ENCODE measurements around the gene EMC1. TPM values are rescaled to one million over a fixed set of nuclear protein-coding genes. Genes with fewer than 3 reads are reported as not detected.
"Not testable (repeated sequence)": the region's sequence is repeated elsewhere in the genome, so short reads cannot be mapped to it uniquely, and the experiment has no call there.

EMC1 gene
- total and polyA plus RNA-seq, 2 donors (not counting 3 experiments of a cell fraction or from before 2014, with no cell fraction given), result 77.5 to 164 TPM

DNA sequence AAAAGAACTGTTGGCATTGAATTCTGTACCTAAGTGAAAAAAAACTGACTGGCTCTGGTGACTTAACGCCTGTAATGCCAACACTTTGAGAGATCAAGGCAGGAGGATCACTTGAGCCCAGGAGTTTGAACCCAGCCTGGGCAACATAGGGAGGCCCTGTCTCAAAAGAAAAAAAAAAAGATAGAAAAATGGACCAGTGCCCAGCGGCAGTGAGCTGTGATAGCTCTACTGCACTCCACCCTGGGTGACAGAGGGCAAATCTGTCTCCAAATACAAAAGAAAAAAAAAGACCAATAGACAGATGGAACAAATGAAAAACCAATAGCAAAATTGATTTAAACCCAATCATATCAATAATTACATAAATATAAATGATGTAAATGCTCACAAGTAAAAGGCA is 37.9 kb upstream of the EMC1 start:
- POLR2A ChIA-PET, result no interaction called here
- H3K4me3 ChIP-seq (replicated peaks in 1 of 3; ENCODE audit: insufficient read depth in 1 of 3, low read depth in 1 of 3, low read length in 3 of 3), result peak overlapping the region in 1 of 3 experiments; percentile 54
- no peak for FAIRE-seq
- H3K4me1 ChIP-seq (ENCODE audit: control insufficient read depth, extremely low read depth, insufficient read depth, low read length), result peaks cover 5% of the 10 kb centered on the region
- intact Hi-C loops (cut with micrococcal nuclease), result no loop called here
- H3K27ac ChIP-seq (ENCODE audit: insufficient read depth, low read depth, low read length), result no peak overlapping the region
- dilution Hi-C loops (cut with MboI; ENCODE audit: extremely low pct_ligation_motif_present, low sequenced_read_pairs), result no loop called here
- TF ChIP-seq GATA2 (IDR thresholded peaks at IDR 0.05; ENCODE audit: insufficient read depth, insufficient read length, low read depth, low read length) (no peak), POLR2AphosphoS5 (IDR thresholded peaks at IDR 0.05; ENCODE audit: insufficient read depth, low read depth, low read length) (no peak), POLR2A (IDR thresholded peaks at IDR 0.05; ENCODE audit: low read depth, low read length) (no peak), EZH2 (IDR thresholded peaks at IDR 0.05; ENCODE audit: borderline replicate concordance, low read depth, low read length, severe bottlenecking) (no peak)
- TF ChIP-seq, protein P1, sequence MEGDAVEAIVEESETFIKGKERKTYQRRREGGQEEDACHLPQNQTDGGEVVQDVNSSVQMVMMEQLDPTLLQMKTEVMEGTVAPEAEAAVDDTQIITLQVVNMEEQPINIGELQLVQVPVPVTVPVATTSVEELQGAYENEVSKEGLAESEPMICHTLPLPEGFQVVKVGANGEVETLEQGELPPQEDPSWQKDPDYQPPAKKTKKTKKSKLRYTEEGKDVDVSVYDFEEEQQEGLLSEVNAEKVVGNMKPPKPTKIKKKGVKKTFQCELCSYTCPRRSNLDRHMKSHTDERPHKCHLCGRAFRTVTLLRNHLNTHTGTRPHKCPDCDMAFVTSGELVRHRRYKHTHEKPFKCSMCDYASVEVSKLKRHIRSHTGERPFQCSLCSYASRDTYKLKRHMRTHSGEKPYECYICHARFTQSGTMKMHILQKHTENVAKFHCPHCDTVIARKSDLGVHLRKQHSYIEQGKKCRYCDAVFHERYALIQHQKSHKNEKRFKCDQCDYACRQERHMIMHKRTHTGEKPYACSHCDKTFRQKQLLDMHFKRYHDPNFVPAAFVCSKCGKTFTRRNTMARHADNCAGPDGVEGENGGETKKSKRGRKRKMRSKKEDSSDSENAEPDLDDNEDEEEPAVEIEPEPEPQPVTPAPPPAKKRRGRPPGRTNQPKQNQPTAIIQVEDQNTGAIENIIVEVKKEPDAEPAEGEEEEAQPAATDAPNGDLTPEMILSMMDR (IDR thresholded peaks at IDR 0.05; ENCODE audit: extremely low read depth in 1 of 2, insufficient read depth in 1 of 2, low read depth in 1 of 2, low read length in 2 of 2), result no peak
- no peaks in the 10 kb centered on the region for H3K27me3 ChIP-seq (ENCODE audit: control insufficient read depth in 2 of 2, insufficient read depth in 2 of 2, low read length in 2 of 2)
- H3K9me3 ChIP-seq (replicated peaks; ENCODE audit: control insufficient read depth, insufficient read depth, low read length), result no peaks in the 10 kb centered on the region
- H3K79me2 ChIP-seq (ENCODE audit: control insufficient read depth, insufficient read depth, low read length), result no peaks in the 10 kb centered on the region
- H3K9ac ChIP-seq (replicated peaks; ENCODE audit: extremely low read depth, insufficient read depth, low read length), result no peak overlapping the region
- CTCF ChIA-PET, result no interaction called here
- peak overlapping the region; percentile 99 for H2AFZ ChIP-seq (ENCODE audit: low read depth, low read length)
- H4K20me1 ChIP-seq (replicated peaks; ENCODE audit: control insufficient read depth, extremely low read depth, insufficient read depth, low read length), result no peaks in the 10 kb centered on the region
- H3K9me1 ChIP-seq (replicated peaks; ENCODE audit: control insufficient read depth, extremely low read depth, insufficient read depth, low read length), result no peaks in the 10 kb centered on the region
- peak overlapping the region; percentile 86 for H3K4me2 ChIP-seq (ENCODE audit: insufficient read depth, low read length)
- H3K36me3 ChIP-seq (ENCODE audit: control insufficient read depth in 2 of 2, extremely low read depth in 1 of 2, insufficient read depth in 2 of 2, low read length in 2 of 2), result no peaks in the 10 kb centered on the region
- no TSS peak for BruUV-seq (replicated peaks)
- DNase-seq (ENCODE audit: low read depth, low spot score), result no peak

DNA sequence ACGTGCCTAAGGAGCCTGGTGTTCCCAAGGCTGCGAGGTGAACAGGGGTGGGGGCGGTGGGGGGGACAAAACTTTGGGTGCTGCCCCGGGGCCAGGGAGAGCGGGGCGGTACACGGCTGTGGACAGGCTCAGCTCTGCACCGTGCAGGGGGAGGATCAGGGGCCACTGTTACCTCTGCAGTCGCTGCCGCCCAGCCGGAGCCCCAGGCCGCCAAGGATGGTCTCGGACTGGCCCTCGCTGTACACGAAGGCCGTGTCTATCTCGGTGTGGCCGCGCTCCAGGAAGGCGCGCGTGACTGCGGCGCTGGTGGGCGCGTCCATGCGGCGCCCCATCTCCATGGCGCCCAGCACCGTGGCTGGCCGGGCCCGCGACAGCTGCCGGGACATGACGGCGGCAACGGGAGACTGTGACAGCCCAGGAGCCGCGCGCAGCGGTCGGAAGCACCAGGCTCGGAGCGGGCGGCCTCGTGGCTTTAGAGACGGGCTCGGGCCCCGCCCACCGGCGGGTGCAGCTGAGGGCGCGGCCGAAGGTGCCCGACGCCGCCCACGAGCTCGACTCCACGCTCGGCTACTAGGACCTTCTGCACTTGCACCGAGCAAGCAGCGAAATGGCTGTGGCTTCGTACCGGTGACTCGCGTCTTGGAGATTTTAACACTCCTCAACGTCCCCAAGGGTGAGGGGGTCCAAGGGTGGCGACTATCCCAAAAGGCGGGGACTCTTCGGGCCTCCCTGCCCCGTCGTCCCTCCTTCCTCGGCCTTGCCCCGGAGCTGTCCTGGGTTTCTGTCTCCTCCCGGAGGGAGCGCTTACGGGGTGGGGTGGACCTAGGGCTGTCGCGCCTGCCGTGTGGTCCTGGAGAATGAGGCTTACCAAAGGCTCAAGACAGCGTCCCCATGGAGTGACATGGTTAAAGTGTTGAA is 37.3 kb upstream of the EMC1 start, which contains the start of gene AKR7A3:
AKR7A3 (minus strand) TSS at position 447 of the 918 bp plus-strand sequence; CDS start at position 386, 61 bp downstream.
- peak within 1 kb of the TSS; percentile 25 to 54 (median 36) for H3K4me3 ChIP-seq (replicated peaks in 1 of 3; ENCODE audit: insufficient read depth in 1 of 3, low read depth in 1 of 3, low read length in 3 of 3)
- intact Hi-C loops (cut with micrococcal nuclease); H3K79me2 ChIP-seq (ENCODE audit: control insufficient read depth, insufficient read depth, low read length); H4K20me1 ChIP-seq (replicated peaks; ENCODE audit: control insufficient read depth, extremely low read depth, insufficient read depth, low read length); H3K4me1 ChIP-seq (ENCODE audit: control insufficient read depth, extremely low read depth, insufficient read depth, low read length); CTCF ChIA-PET; BruUV-seq (replicated peaks); H3K9ac ChIP-seq (replicated peaks; ENCODE audit: extremely low read depth, insufficient read depth, low read length); H3K27ac ChIP-seq (ENCODE audit: insufficient read depth, low read depth, low read length); POLR2A ChIA-PET; H3K9me1 ChIP-seq (replicated peaks; ENCODE audit: control insufficient read depth, extremely low read depth, insufficient read depth, low read length); H3K9me3 ChIP-seq (replicated peaks; ENCODE audit: control insufficient read depth, insufficient read depth, low read length); dilution Hi-C loops (cut with MboI; ENCODE audit: extremely low pct_ligation_motif_present, low sequenced_read_pairs); H3K36me3 ChIP-seq (ENCODE audit: control insufficient read depth in 2 of 2, extremely low read depth in 1 of 2, insufficient read depth in 2 of 2, low read length in 2 of 2); H3K27me3 ChIP-seq (ENCODE audit: control insufficient read depth in 2 of 2, insufficient read depth in 2 of 2, low read length in 2 of 2): not testable (repeated sequence)
- peak; percentile 77 for FAIRE-seq
- peak within 1 kb of the TSS; percentile 86 for H3K4me2 ChIP-seq (ENCODE audit: insufficient read depth, low read length)
- peak; percentile 28 for DNase-seq (ENCODE audit: low read depth, low spot score)
- peak within 1 kb of the TSS; percentile 99 for H2AFZ ChIP-seq (ENCODE audit: low read depth, low read length)

Data from endothelial cell of umbilical vein (primary cell).